Psoas muscle (tissue), 8 donors: ENCODE measurements around the gene NUP188. TPM values are rescaled to one million over a fixed set of nuclear protein-coding genes. Genes with fewer than 3 reads are reported as not detected.

ENCODE experiments used
- ATAC-seq, 4 donors: fragments of 200-7000 bp; cut with Tn5 transposase; one replicate each; pipeline ENCODE4 v1.9.1; 2020; ENCODE audit warnings: moderate library complexity in 3 of 4, mild to moderate bottlenecking in 2 of 4
- DNase-seq, 2 donors: peaks; one replicate each; pipeline ENCODE4 v3.0.0-alpha.2; 2020
- H3K27ac ChIP-seq: fragments of 200-600 bp; one replicate; pipeline ENCODE4 v1.8.0; 2022
- H3K27me3 ChIP-seq, 3 donors: fragments of 200-600 bp in 1 of 3; one replicate each; pipeline versions ENCODE4 v1.6.1 to v1.8.0; 2013 to 2022; ENCODE audit warnings: low read length in 2 of 3, mild to moderate bottlenecking in 2 of 3, moderate library complexity in 1 of 3; ENCODE audit not compliant: insufficient read depth in 3 of 3
- H3K36me3 ChIP-seq, 2 donors: fragments of 200-600 bp in 1 of 2; one replicate each; pipeline versions ENCODE4 v1.6.1 to v1.8.0; 2013 to 2022; ENCODE audit warnings: low read depth in 1 of 2, mild to moderate bottlenecking in 1 of 2, moderate library complexity in 1 of 2; ENCODE audit not compliant: insufficient read depth in 1 of 2
- H3K4me1 ChIP-seq: fragments of 200-600 bp; one replicate; pipeline ENCODE4 v1.8.0; 2022
- H3K4me3 ChIP-seq: fragments of 200-600 bp; one replicate; pipeline ENCODE4 v1.8.0; 2022; ENCODE audit warnings: mild to moderate bottlenecking
- H3K9me3 ChIP-seq: fragments of 200-600 bp; one replicate; pipeline ENCODE4 v1.8.0; 2022
- WGBS, 3 donors: extraction: QIAGEN DNeasy Blood & Tissue Kit; methylation state at CpG; one replicate each; pipeline versions ENCODE4 v1.1.6 to v1.1.7; 2013; 5-methylcytosine and 5-hydroxymethylcytosine counted together
- intact Hi-C, 2 donors: fragments of 100-400 bp; cut with DNase I; formaldehyde crosslinking; loops; one replicate each; pipeline versions ENCODE4 v1.11.0 to v1.14.2; 2022
- polyA plus RNA-seq, 3 donors: library from polyadenylated mRNA; stranded (reverse); fragments of 200-250 nt; gene quantifications; one replicate each; pipeline ENCODE4 v1.2.3, GENCODE V29; 2013
- total RNA-seq, 4 donors: library from RNA; stranded (reverse); fragmentation: NEBNext Ultra II Directional in 2 of 4; extraction: Animal tissue kit (Norgen Biotek cat#: 25700) in 2 of 4; gene quantifications; one replicate each; pipeline versions ENCODE4 v1.2.1 to v1.2.4, GENCODE V29; 2021 to 2023
- TF ChIP-seq, protein P1 (sequence below): fragments of 200-600 bp; IDR thresholded peaks from one replicate; pipeline ENCODE4 v1.8.0; 2022; ENCODE audit warnings: antibody characterized with exemption
- donor health status: healthy with polysubstance abuse.
- donor health status: DM: no; HTN: no; CAD: no; lungs with moderate emphysema.
- donor health status: Bipolar disorder and iron deficiency.
- donor health status: healthy.
- donor health status: DM: yes; HTN: yes; CAD: no.
- donor health status: DM: no; HTN: no; CAD: no.
- donor health status: DM: no; HTN: no; CAD: no.
- donor health status: DM: yes; HTN: yes; CAD: no.

The NUP188 gene
- total and polyA plus RNA-seq, 7 donors: 9.8 to 28.1 (median 25.1) TPM

DNA sequence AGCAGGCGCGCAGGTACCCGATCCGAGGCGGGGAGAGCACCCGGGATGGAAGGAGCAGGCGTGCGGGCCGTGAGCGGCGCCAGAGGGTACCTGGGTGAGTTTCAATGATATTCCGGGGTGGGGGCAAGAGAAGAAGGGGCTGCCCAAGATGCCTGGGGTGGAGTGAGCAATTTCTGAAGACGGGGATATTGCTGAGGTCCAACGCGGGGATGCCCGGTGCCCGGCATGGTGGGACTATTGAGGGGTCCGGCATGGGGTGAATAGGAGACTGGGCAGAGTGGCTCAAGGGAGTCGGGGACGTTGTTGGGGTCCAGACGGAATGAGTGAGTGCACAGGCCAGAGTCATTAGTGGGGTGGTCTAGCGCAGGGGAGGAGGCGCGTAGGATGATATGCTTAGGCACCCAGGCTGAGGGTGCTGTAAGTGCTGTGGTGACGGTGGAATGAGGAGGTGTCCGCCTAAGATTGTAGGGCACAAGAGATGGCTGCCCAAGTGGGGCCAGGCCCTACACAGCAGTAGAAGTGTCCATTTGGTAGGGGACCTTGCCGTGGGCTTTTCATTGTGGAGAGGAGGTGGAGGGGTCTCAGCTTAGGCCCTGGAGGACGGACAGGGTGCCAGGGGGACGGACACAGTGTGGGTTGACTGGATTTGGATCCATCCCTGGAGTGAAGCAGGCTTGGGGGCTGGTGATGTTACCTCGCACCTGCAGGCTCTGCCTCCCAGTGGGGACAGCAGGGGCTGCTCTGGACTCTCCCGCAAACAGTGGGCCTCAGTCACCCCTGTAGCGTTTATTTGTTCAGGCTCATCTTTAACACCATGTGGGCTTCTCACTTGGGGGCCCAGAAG lies 89.6 kb downstream of the NUP188 start:
- Histone ChIP-seq H3K9me3 (no peaks in the 10 kb centered on the region), H3K4me1 (peaks cover 16% of the 10 kb centered on the region), H3K27ac (peak overlapping the region; percentile 89), H3K27me3 (no peaks in the 10 kb centered on the region), H3K4me3 (peak overlapping the region; percentile 94), H3K36me3 (peaks cover 0 to 19% of the 10 kb centered on the region in 2 donors)
- ATAC-seq: peak in 1 of 4 donors; percentile 0
- DNase-seq: no peak
- intact Hi-C loops: loop anchor here (5.0 kb wide), 2 partner anchors 35 to 45 kb away; partner anchors contain the start of gene DOLPP1 (in 1 of the 2)
- TF ChIP-seq, protein P1, sequence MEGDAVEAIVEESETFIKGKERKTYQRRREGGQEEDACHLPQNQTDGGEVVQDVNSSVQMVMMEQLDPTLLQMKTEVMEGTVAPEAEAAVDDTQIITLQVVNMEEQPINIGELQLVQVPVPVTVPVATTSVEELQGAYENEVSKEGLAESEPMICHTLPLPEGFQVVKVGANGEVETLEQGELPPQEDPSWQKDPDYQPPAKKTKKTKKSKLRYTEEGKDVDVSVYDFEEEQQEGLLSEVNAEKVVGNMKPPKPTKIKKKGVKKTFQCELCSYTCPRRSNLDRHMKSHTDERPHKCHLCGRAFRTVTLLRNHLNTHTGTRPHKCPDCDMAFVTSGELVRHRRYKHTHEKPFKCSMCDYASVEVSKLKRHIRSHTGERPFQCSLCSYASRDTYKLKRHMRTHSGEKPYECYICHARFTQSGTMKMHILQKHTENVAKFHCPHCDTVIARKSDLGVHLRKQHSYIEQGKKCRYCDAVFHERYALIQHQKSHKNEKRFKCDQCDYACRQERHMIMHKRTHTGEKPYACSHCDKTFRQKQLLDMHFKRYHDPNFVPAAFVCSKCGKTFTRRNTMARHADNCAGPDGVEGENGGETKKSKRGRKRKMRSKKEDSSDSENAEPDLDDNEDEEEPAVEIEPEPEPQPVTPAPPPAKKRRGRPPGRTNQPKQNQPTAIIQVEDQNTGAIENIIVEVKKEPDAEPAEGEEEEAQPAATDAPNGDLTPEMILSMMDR: no peak
- 7 to 9% (median 7%) methylated on average over 32 of the region's 32 CpGs for WGBS, 3 donors

GRCh38 chr9:129037767-129038098 lies 90.2 kb downstream of the NUP188 start:
- H3K27me3 ChIP-seq: no peaks in the 10 kb centered on the region
- WGBS, 3 donors: 38 to 55% (median 43%) methylated on average over 6 of the region's 6 CpGs
- H3K27ac ChIP-seq: peak overlapping the region; percentile 23
- H3K4me3 ChIP-seq: peak overlapping the region; percentile 94
- intact Hi-C loops: loop anchor here (5.0 kb wide), 2 partner anchors 35 to 45 kb away; partner anchors contain the start of gene DOLPP1 (in 1 of the 2)
- H3K9me3 ChIP-seq: no peaks in the 10 kb centered on the region
- no peak for DNase-seq
- TF ChIP-seq, protein P1: no peak
- H3K4me1 ChIP-seq: peaks cover 16% of the 10 kb centered on the region
- H3K36me3 ChIP-seq: peaks cover 0 to 25% of the 10 kb centered on the region in 2 donors
- no peak for ATAC-seq

GRCh38 chr9:129038109-129038852 lies 90.8 kb downstream of the NUP188 start:
- ATAC-seq: no peak
- DNase-seq: peak in 1 of 2 donors; percentile 66
- peaks cover 0 to 31% of the 10 kb centered on the region in 2 donors for H3K36me3 ChIP-seq
- intact Hi-C loops: loop anchor here (5.0 kb wide), 2 partner anchors 34 to 44 kb away; partner anchors contain the start of gene DOLPP1 (in 1 of the 2)
- H3K4me1 ChIP-seq: peaks cover 16% of the 10 kb centered on the region
- peak overlapping the region; percentile 94 for H3K4me3 ChIP-seq
- WGBS, 3 donors: 47 to 61% (median 60%) methylated on average over 7 to 8 of the region's 8 CpGs
- TF ChIP-seq, protein P1: no peak
- H3K27ac ChIP-seq: peak overlapping the region; percentile 23
- H3K9me3 ChIP-seq: no peaks in the 10 kb centered on the region
- H3K27me3 ChIP-seq: no peaks in the 10 kb centered on the region

DNA sequence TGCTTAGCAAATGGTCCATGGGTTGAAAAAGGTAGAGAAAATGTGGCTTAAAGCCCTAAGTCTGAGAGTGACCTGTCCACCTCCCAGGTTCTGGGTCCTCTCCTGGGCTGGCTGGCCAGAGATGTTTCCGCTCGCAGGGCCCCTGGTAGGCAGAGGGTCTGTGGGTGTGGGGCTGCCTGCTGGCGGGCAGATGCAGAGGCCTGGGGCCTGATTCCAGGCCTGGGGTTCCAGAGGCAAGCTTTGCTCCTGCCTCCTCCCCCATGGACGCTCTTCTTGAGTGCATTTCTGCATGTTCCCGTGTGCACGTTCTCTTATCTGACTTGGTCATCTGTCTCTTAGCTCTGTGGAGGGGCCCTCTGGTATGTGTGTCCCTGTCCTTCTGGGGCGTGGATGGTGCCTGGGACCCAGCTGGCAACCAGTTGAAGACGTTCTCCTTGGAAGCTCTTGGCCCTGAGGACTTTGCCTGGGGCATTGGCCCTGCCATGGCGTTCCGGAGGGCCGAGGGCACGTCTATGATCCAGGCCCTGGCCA lies 92.7 kb downstream of the NUP188 start:
- no peak overlapping the region for H3K27ac ChIP-seq
- intact Hi-C loops: no loop called here
- no peak for DNase-seq
- no peaks in the 10 kb centered on the region for H3K27me3 ChIP-seq
- no peak overlapping the region for H3K4me3 ChIP-seq
- H3K9me3 ChIP-seq: no peaks in the 10 kb centered on the region
- no peak for ATAC-seq
- TF ChIP-seq, protein P1: no peak
- peaks cover 0 to 47% of the 10 kb centered on the region in 2 donors for H3K36me3 ChIP-seq
- 91 to 93% (median 93%) methylated on average over 12 of the region's 12 CpGs for WGBS, 3 donors
- peaks cover 16% of the 10 kb centered on the region for H3K4me1 ChIP-seq
